Neural progenitor cell (in vitro differentiated cells): ENCODE measurements around the gene MRGPRF. TPM values are rescaled to one million over a fixed set of nuclear protein-coding genes. Genes with fewer than 3 reads are reported as not detected.
A peak's percentile ranks its signal among the peaks of the same experiment; 100 is the strongest.

Experiments
- DNase-seq: peaks from one replicate; pipeline ENCODE4 v3.0.0-alpha.2; 2016; ENCODE audit warnings: low spot score
- H2AFZ ChIP-seq: fragments of 200-600 bp; sonication (generic); replicated peaks from 2 replicates; pipeline ENCODE4 v1.6.1; 2016; ENCODE audit warnings: antibody characterized with exemption
- H3F3A ChIP-seq: fragments of 200-600 bp; sonication (generic); 2 replicates; pipeline ENCODE4 v1.6.1; 2016; ENCODE audit warnings: antibody characterized with exemption, low read depth
- H3K27ac ChIP-seq: fragments of 200-600 bp; sonication (generic); 2 replicates; pipeline ENCODE4 v1.5.1; 2016; ENCODE audit warnings: mild to moderate bottlenecking
- H3K27me3 ChIP-seq: fragments of 200-600 bp; sonication (generic); 2 replicates; pipeline ENCODE4 v1.6.1; 2016; ENCODE audit warnings: mild to moderate bottlenecking, moderate library complexity
- H3K36me3 ChIP-seq: fragments of 200-600 bp; sonication (generic); 2 replicates; pipeline ENCODE4 v1.5.1; 2016
- H3K4me1 ChIP-seq: fragments of 200-600 bp; sonication (generic); 2 replicates; pipeline ENCODE4 v1.6.1; 2016; ENCODE audit warnings: mixed run types
- H3K4me2 ChIP-seq: fragments of 200-600 bp; sonication (generic); 2 replicates; pipeline ENCODE4 v1.6.1; 2016
- H3K4me3 ChIP-seq: fragments of 200-600 bp; sonication (generic); 2 replicates; pipeline ENCODE4 v1.5.1; 2016
- H3K79me2 ChIP-seq: fragments of 200-600 bp; sonication (generic); 2 replicates; pipeline ENCODE4 v1.6.1; 2016; ENCODE audit warnings: low read depth
- H3K9ac ChIP-seq: fragments of 200-600 bp; sonication (generic); 2 replicates; pipeline ENCODE4 v1.6.1; 2016
- H3K9me3 ChIP-seq: fragments of 200-600 bp; sonication (generic); 2 replicates; pipeline ENCODE4 v1.5.1; 2016; ENCODE audit warnings: low read depth
- H4K20me1 ChIP-seq: fragments of 200-600 bp; sonication (generic); 2 replicates; pipeline ENCODE4 v1.6.1; 2016; ENCODE audit warnings: low read depth
- H3K27ac Mint-ChIP-seq: 3 replicates; pipeline ENCODE4 v1.8.0; 2021; ENCODE audit warnings: mixed read lengths
- H3K27me3 Mint-ChIP-seq: 2 replicates; pipeline ENCODE4 v1.8.0; 2022; ENCODE audit warnings: low read depth, mild to moderate bottlenecking, inconsistent platforms, moderate library complexity, mixed read lengths; ENCODE audit not compliant: insufficient read depth
- H3K36me3 Mint-ChIP-seq: 3 replicates; pipeline ENCODE4 v1.8.0; 2021; ENCODE audit warnings: mixed read lengths
- H3K4me1 Mint-ChIP-seq: 3 replicates; pipeline ENCODE4 v1.8.0; 2021; ENCODE audit warnings: mixed read lengths
- H3K4me3 Mint-ChIP-seq: 3 replicates; pipeline ENCODE4 v1.8.0; 2021; ENCODE audit warnings: mild to moderate bottlenecking, moderate library complexity, mixed read lengths
- H3K9me3 Mint-ChIP-seq: 3 replicates; pipeline ENCODE4 v1.8.0; 2020; ENCODE audit warnings: mixed read lengths
- CTCF ChIP-seq: fragments of 200-600 bp; sonication (generic); IDR thresholded peaks from 2 replicates; pipeline ENCODE4 v1.5.1; 2017; ENCODE audit warnings: antibody characterized with exemption, mild to moderate bottlenecking
- EZH2 ChIP-seq: fragments of 200-600 bp; sonication (generic); IDR thresholded peaks from 2 replicates; pipeline ENCODE4 v1.6.1; 2017; ENCODE audit warnings: antibody characterized with exemption, mild to moderate bottlenecking, moderate library complexity
- EZH2phosphoT487 ChIP-seq: fragments of 200-600 bp; sonication (generic); IDR thresholded peaks from 2 replicates; pipeline ENCODE4 v1.6.1; 2017; ENCODE audit warnings: antibody characterized with exemption
- total RNA-seq: library from RNA; depleted of rRNA; stranded (reverse); fragments of >200 nt; gene quantifications from 2 replicates; pipeline ENCODE4 v1.2.3, GENCODE V29; 2015; ENCODE audit warnings: low replicate concordance

The MRGPRF gene
- total RNA-seq, 1 donor from 2014 or later, result 0.56 TPM

GRCh38 chr11:69022260-69022659 lies 9.2 kb upstream of the MRGPRF start:
- H3K4me3 Mint-ChIP-seq, result no peak overlapping the region
- H3K36me3 ChIP-seq, result no peaks in the 10 kb centered on the region
- H3K36me3 Mint-ChIP-seq, result no peaks in the 10 kb centered on the region
- H3K4me2 ChIP-seq, result no peak overlapping the region
- no peak overlapping the region for H3K27ac ChIP-seq
- no peak overlapping the region for H3K9ac ChIP-seq
- DNase-seq, result no peak
- TF ChIP-seq EZH2phosphoT487, result no peak
- no peak for TF ChIP-seq EZH2
- TF ChIP-seq CTCF, result no peak
- no peaks in the 10 kb centered on the region for H3K9me3 ChIP-seq
- H3K27ac Mint-ChIP-seq, result no peak overlapping the region
- H4K20me1 ChIP-seq, result no peaks in the 10 kb centered on the region
- no peaks in the 10 kb centered on the region for H3K9me3 Mint-ChIP-seq
- no peaks in the 10 kb centered on the region for H3K4me1 ChIP-seq
- no peaks in the 10 kb centered on the region for H3K27me3 ChIP-seq
- no peaks in the 10 kb centered on the region for H3K79me2 ChIP-seq
- no peak overlapping the region for H2AFZ ChIP-seq
- H3F3A ChIP-seq, result no peaks in the 10 kb centered on the region
- no peak overlapping the region for H3K4me3 ChIP-seq
- H3K27me3 Mint-ChIP-seq, result peaks cover 8% of the 10 kb centered on the region
- no peaks in the 10 kb centered on the region for H3K4me1 Mint-ChIP-seq

GRCh38 chr11:69018924-69019323 lies 5.9 kb upstream of the MRGPRF start:
- Histone ChIP-seq H3K9ac (no peak overlapping the region), H3K9me3 (no peaks in the 10 kb centered on the region), H3K4me3 (no peak overlapping the region), H4K20me1 (no peaks in the 10 kb centered on the region), H3K27me3 (no peaks in the 10 kb centered on the region), H3K4me1 (peaks cover 7% of the 10 kb centered on the region), H3K27ac (no peak overlapping the region), H3K36me3 (no peaks in the 10 kb centered on the region), H3F3A (peaks cover 7% of the 10 kb centered on the region), H3K4me2 (no peak overlapping the region), H2AFZ (no peak overlapping the region), H3K79me2 (no peaks in the 10 kb centered on the region)
- Mint-ChIP-seq H3K4me3 (no peak overlapping the region), H3K27me3 (peaks cover 8% of the 10 kb centered on the region), H3K36me3 (no peaks in the 10 kb centered on the region), H3K4me1 (peaks cover 8% of the 10 kb centered on the region), H3K9me3 (no peaks in the 10 kb centered on the region), H3K27ac (no peak overlapping the region)
- no peak for TF ChIP-seq CTCF
- TF ChIP-seq EZH2phosphoT487, result no peak
- TF ChIP-seq EZH2, result no peak
- DNase-seq, result no peak

- Histone ChIP-seq H3K9ac (no peak overlapping the region), H3K9me3 (no peaks in the 10 kb centered on the region), H4K20me1 (no peaks in the 10 kb centered on the region), H3K36me3 (no peaks in the 10 kb centered on the region), H3F3A (peaks cover 16% of the 10 kb centered on the region), H3K27me3 (peaks cover 7% of the 10 kb centered on the region), H3K4me2 (no peak overlapping the region), H3K4me1 (peaks cover 16% of the 10 kb centered on the region), H3K4me3 (no peak overlapping the region), H3K79me2 (no peaks in the 10 kb centered on the region), H3K27ac (no peak overlapping the region), H2AFZ (no peak overlapping the region)
- TF ChIP-seq EZH2 (no peak), CTCF (no peak), EZH2phosphoT487 (no peak)
- H3K4me1 Mint-ChIP-seq, result peaks cover 12% of the 10 kb centered on the region
- peaks cover 8% of the 10 kb centered on the region for H3K27me3 Mint-ChIP-seq
- H3K27ac Mint-ChIP-seq, result peak overlapping the region; percentile 63
- no peaks in the 10 kb centered on the region for H3K36me3 Mint-ChIP-seq
- DNase-seq, result no peak
- H3K9me3 Mint-ChIP-seq, result no peaks in the 10 kb centered on the region
- H3K4me3 Mint-ChIP-seq, result no peak overlapping the region
Measured at GRCh38 chr11:69017951-69018350, 4.9 kb upstream of the MRGPRF start.
